ENCODE results near the gene PNMA8B.

The PNMA8B gene

GRCh38 chr19:46456930-46457329 lies 38.7 kb downstream of the PNMA8B start:
- DNase-seq (ENCODE audit: low read depth): no peak

- no peak for DNase-seq (ENCODE audit: low read depth)
Measured at GRCh38 chr19:46454244-46454643, 41.4 kb downstream of the PNMA8B start.

GRCh38 chr19:46453661-46454060 lies 42.0 kb downstream of the PNMA8B start:
- DNase-seq (ENCODE audit: low read depth): no peak

GRCh38 chr19:46452186-46452585 lies 43.5 kb downstream of the PNMA8B start:
- DNase-seq (ENCODE audit: low read depth): no peak

- no peak for DNase-seq (ENCODE audit: low read depth)
Measured at GRCh38 chr19:46451352-46451751, 44.3 kb downstream of the PNMA8B start.

GRCh38 chr19:46450737-46451136 lies 44.9 kb downstream of the PNMA8B start:
- DNase-seq (ENCODE audit: low read depth): no peak

- no peak for DNase-seq (ENCODE audit: low read depth)
Measured at GRCh38 chr19:46449228-46449627, 46.4 kb downstream of the PNMA8B start.

GRCh38 chr19:46448601-46449000 lies 47.1 kb downstream of the PNMA8B start:
- no peak for DNase-seq (ENCODE audit: low read depth)

- DNase-seq (ENCODE audit: low read depth): no peak
Measured at GRCh38 chr19:46447824-46448223, 47.8 kb downstream of the PNMA8B start.

GRCh38 chr19:46447006-46447405 lies 48.7 kb downstream of the PNMA8B start:
- no peak for DNase-seq (ENCODE audit: low read depth)

GRCh38 chr19:46446021-46446420 lies 49.6 kb downstream of the PNMA8B start:
- no peak for DNase-seq (ENCODE audit: low read depth)

GRCh38 chr19:46442808-46443450 lies 52.7 kb downstream of the PNMA8B start:
- no peak for DNase-seq (ENCODE audit: low read depth)

GRCh38 chr19:46441866-46442265 lies 53.8 kb downstream of the PNMA8B start:
- no peak for DNase-seq (ENCODE audit: low read depth)

Data from activated T-cell treated with anti-CD3 and anti-CD28 coated beads for 48 hours (primary cell).